Fibroblast of lung (primary cell): Measurements from ENCODE around the gene WDR47.

Experiments used
- CTCF ChIP-seq, 2 donors: IDR thresholded peaks in 1 of 2; conservative IDR thresholded peaks in 1 of 2; 1 replicate in 1 of 2; 2 replicates in 1 of 2; pipeline ENCODE4 v1.5.1; 2011 to 2012; ENCODE audit warnings: low read length in 2 of 2, control low read depth in 1 of 2, inconsistent platforms in 1 of 2, low read depth in 1 of 2, mild to moderate bottlenecking in 1 of 2
- EZH2 ChIP-seq: IDR thresholded peaks from 2 replicates; pipeline ENCODE4 v1.5.1; 2012; ENCODE audit warnings: low read length, control low read depth, mild to moderate bottlenecking; ENCODE audit errors: missing control alignments

- TF ChIP-seq CTCF (conservative IDR thresholded peaks at IDR 0.05 in 1 of 2, IDR thresholded peaks at IDR 0.05 in 1 of 2; ENCODE audit: low read depth in 1 of 2, low read length in 2 of 2) (no peak), EZH2 (no peak)
Observed at GRCh38 chr1:109091078-109091838, 49.4 kb upstream of the WDR47 start.
